Breast epithelium (tissue), 4 donors: ENCODE measurements around the gene NBPF3. TPM values are rescaled to one million over a fixed set of nuclear protein-coding genes. Genes with fewer than 3 reads are reported as not detected.
"Not testable (repeated sequence)": the region's sequence is repeated elsewhere in the genome, so short reads cannot be mapped to it uniquely, and the experiment has no call there.

Experiments
- DNase-seq, 2 donors: peaks; one replicate each; pipeline ENCODE4 v3.0.0-alpha.2; 2019; ENCODE audit warnings: low spot score in 2 of 2
- H3K27ac ChIP-seq, 2 donors: fragments of 200-600 bp; sonication (generic) in 1 of 2; one replicate each; pipeline ENCODE4 v1.5.1; 2016 to 2019; ENCODE audit warnings: mild to moderate bottlenecking in 1 of 2
- H3K27me3 ChIP-seq, 2 donors: fragments of 200-600 bp; sonication (generic) in 1 of 2; one replicate each; pipeline versions ENCODE4 v1.5.1 to v1.6.0; 2017 to 2019; ENCODE audit warnings: control low read depth in 1 of 2, mild to moderate bottlenecking in 1 of 2
- H3K36me3 ChIP-seq: fragments of 200-600 bp; one replicate; pipeline ENCODE4 v1.5.1; 2019
- H3K4me1 ChIP-seq, 2 donors: fragments of 200-600 bp; sonication (generic); one replicate each; pipeline ENCODE4 v1.5.1; 2016 to 2019; ENCODE audit warnings: control low read depth in 1 of 2
- H3K4me3 ChIP-seq, 3 donors: fragments of 200-600 bp; sonication (generic); 1 replicate in 2 of 3; 2 replicates in 1 of 3; pipeline ENCODE4 v1.5.1; 2016 to 2019; ENCODE audit warnings: mild to moderate bottlenecking in 3 of 3, moderate library complexity in 2 of 3
- H3K9me3 ChIP-seq, 2 donors: fragments of 200-600 bp; sonication (generic) in 1 of 2; one replicate each; pipeline ENCODE4 v1.5.1; 2016 to 2019; ENCODE audit warnings: control low read depth in 1 of 2
- CTCF ChIP-seq, 3 donors: fragments of 450-650 bp; IDR thresholded peaks; one replicate each; pipeline ENCODE4 v1.5.1; 2016 to 2017; ENCODE audit warnings: antibody characterized with exemption in 3 of 3, mild to moderate bottlenecking in 3 of 3, moderate library complexity in 3 of 3
- POLR2A ChIP-seq: fragments of 450-650 bp; IDR thresholded peaks from one replicate; pipeline ENCODE4 v1.6.1; 2016; ENCODE audit warnings: antibody characterized with exemption, mild to moderate bottlenecking, moderate library complexity
- POLR2AphosphoS5 ChIP-seq, 3 donors: sonication (generic); formaldehyde crosslinking; IDR thresholded peaks; one replicate each; pipeline ENCODE4 v1.6.1; 2017; ENCODE audit warnings: antibody characterized with exemption in 3 of 3
- intact Hi-C: fragments of 100-400 bp; cut with DNase I; formaldehyde crosslinking; loops from one replicate; pipeline ENCODE4 v1.15.1; 2023; ENCODE audit warnings: low total_unique reads
- total RNA-seq, 3 donors: library from RNA; depleted of rRNA; stranded (reverse); fragments of >200 nt; gene quantifications; one replicate each; pipeline ENCODE4 v1.1.0, GENCODE V29; 2016

The NBPF3 gene
- total RNA-seq, 3 donors from 2014 or later = 13.8 to 22.3 (median 20.6) TPM

- no peak for TF ChIP-seq POLR2AphosphoS5 (IDR thresholded peaks at IDR 0.05)
- no peak for TF ChIP-seq CTCF (IDR thresholded peaks at IDR 0.05)
- TF ChIP-seq POLR2A = no peak
- Histone ChIP-seq H3K27me3 (no peaks in the 10 kb centered on the region), H3K4me1 (no peaks in the 10 kb centered on the region), H3K27ac (peak overlapping the region; percentile 68 to 81), H3K36me3 (no peaks in the 10 kb centered on the region), H3K9me3 (no peaks in the 10 kb centered on the region), H3K4me3 (peak overlapping the region; percentile 61 to 84 (median 72))
- intact Hi-C loops = no loop called here
- DNase-seq = no peak
Measured at GRCh38 chr1:21439345-21439720, 604 bp upstream of the NBPF3 start.

DNA sequence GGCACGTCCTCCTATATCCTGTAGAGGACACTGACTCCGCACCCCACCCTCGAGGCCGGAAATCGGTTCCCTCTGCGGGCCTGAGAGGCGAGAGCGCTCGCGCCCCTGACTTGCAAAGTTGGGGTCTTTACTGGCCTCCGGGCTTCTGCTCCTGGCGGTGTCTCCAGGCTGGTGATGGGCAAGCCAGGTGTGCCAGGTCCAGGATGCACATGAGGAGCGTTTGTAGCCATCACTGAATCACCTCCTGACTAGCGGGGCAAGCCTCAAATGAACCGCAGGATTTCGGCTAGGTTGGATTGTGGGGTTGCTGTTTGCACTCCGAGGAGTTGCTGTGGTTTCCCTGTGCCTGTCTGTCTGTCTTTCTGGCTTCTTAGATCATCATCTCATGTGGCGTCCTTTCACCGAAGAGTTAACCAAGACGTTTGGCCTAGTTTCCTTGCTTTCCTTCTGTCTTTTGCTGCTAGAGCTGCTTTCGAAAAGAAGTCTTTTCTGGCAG is 741 bp downstream of the NBPF3 start:
- DNase-seq, H3K9me3 ChIP-seq, H3K27me3 ChIP-seq, intact Hi-C loops, H3K4me1 ChIP-seq, H3K36me3 ChIP-seq: not testable (repeated sequence)
- peak overlapping the region; percentile 3 to 81 for H3K27ac ChIP-seq
- H3K4me3 ChIP-seq = peak overlapping the region; percentile 61 to 84 (median 72)

- H3K4me1 ChIP-seq, intact Hi-C loops, DNase-seq, H3K9me3 ChIP-seq, H3K36me3 ChIP-seq, H3K4me3 ChIP-seq, H3K27me3 ChIP-seq, H3K27ac ChIP-seq: not testable (repeated sequence)
Measured at GRCh38 chr1:21446647-21447046, 6.7 kb downstream of the NBPF3 start.

GRCh38 chr1:21447311-21447710 is 7.4 kb downstream of the NBPF3 start:
- Histone ChIP-seq H3K4me3 (no peak overlapping the region), H3K27me3 (no peaks in the 10 kb centered on the region), H3K9me3 (no peaks in the 10 kb centered on the region), H3K4me1 (no peaks in the 10 kb centered on the region), H3K27ac (no peak overlapping the region), H3K36me3 (no peaks in the 10 kb centered on the region)
- intact Hi-C loops = no loop called here
- DNase-seq = no peak
- no peak for TF ChIP-seq CTCF (IDR thresholded peaks at IDR 0.05)
- no peak for TF ChIP-seq POLR2A
- TF ChIP-seq POLR2AphosphoS5 (IDR thresholded peaks at IDR 0.05) = no peak

DNA sequence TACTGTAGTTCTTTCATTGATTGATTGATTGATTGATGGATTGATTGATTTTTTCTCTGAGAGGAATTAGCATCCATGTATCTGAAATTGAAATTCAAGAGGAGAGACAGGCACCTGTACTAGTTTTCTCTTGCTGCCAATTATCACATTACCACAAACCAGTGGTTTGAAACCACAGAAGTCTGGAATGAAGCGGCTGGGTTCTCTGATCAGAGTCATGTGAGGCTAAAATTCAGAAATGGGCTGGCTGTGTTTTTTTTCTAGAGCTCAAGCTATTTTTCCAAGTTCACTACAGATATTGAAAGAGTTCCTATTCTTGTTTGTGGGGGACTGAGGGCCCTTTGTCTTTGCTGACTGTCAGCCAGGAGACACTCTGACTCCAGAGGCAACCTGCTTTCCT is 10.0 kb downstream of the NBPF3 start:
- no peaks in the 10 kb centered on the region for H3K36me3 ChIP-seq
- no peaks in the 10 kb centered on the region for H3K9me3 ChIP-seq
- H3K4me3 ChIP-seq = no peak overlapping the region
- intact Hi-C loops = no loop called here
- no peak overlapping the region for H3K27ac ChIP-seq
- H3K4me1 ChIP-seq = no peaks in the 10 kb centered on the region
- no peak for TF ChIP-seq POLR2A
- no peak for TF ChIP-seq POLR2AphosphoS5 (IDR thresholded peaks at IDR 0.05)
- TF ChIP-seq CTCF (IDR thresholded peaks at IDR 0.05) = no peak
- no peak for DNase-seq
- H3K27me3 ChIP-seq = no peaks in the 10 kb centered on the region

DNA sequence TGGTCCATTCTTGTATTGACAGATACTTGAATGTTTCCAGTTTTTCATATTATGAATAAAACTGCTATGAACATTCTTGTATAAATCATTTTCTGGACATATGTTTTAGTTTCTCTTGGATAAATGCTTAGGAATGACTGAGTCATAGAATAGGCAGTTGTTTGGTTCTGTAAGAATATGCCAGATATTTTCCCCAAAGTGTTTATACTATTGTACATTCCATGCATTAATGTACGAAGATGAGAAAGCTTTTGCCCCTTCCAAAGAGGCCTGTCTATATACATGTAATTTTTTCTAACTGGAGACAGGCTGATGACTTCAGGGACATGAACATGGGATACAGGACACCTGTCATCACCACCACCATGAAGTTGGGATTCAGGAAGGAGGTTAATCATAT is 11.3 kb downstream of the NBPF3 start:
- no peaks in the 10 kb centered on the region for H3K4me1 ChIP-seq
- no peak for DNase-seq
- no peak overlapping the region for H3K4me3 ChIP-seq
- no peaks in the 10 kb centered on the region for H3K9me3 ChIP-seq
- no peak for TF ChIP-seq CTCF (IDR thresholded peaks at IDR 0.05)
- TF ChIP-seq POLR2A = no peak
- TF ChIP-seq POLR2AphosphoS5 (IDR thresholded peaks at IDR 0.05) = no peak
- H3K36me3 ChIP-seq = no peaks in the 10 kb centered on the region
- H3K27me3 ChIP-seq = no peaks in the 10 kb centered on the region
- H3K27ac ChIP-seq = no peak overlapping the region
- intact Hi-C loops = no loop called here
